HG03045 (cell line): ENCODE data around the gene RAB1B.

Experiments used
- ATAC-seq: cut with Tn5 transposase; IDR thresholded peaks from one replicate; pipeline ENCODE4 v1.9.1; 2021; ENCODE audit warnings: mild to moderate bottlenecking, moderate library complexity; ENCODE audit not compliant: unreplicated experiment

RAB1B gene

GRCh38 chr11:66282468-66283455, 14.3 kb downstream of the RAB1B start:
- peak; percentile 70 for ATAC-seq

GRCh38 chr11:66283461-66284105, 15.1 kb downstream of the RAB1B start:
- ATAC-seq: no peak

- ATAC-seq: no peak
Measured at GRCh38 chr11:66284526-66285078, 16.2 kb downstream of the RAB1B start.

- ATAC-seq: no peak
Measured at GRCh38 chr11:66285250-66285947, 17.0 kb downstream of the RAB1B start.

- ATAC-seq: no peak
Measured at GRCh38 chr11:66286699-66287098, 18.3 kb downstream of the RAB1B start.

GRCh38 chr11:66287211-66287888, 18.9 kb downstream of the RAB1B start:
- no peak for ATAC-seq

- no peak for ATAC-seq
Measured at GRCh38 chr11:66287889-66288670, 19.6 kb downstream of the RAB1B start.

GRCh38 chr11:66288671-66289547, 20.5 kb downstream of the RAB1B start, which contains the start of gene YIF1A:
TSS of gene YIF1A (minus strand) at chr11:66289143. CDS start at chr11:66288985, 158 bp downstream.
- ATAC-seq: peak; percentile 91

- ATAC-seq: peak; percentile 26
Measured at GRCh38 chr11:66289548-66290329, 21.3 kb downstream of the RAB1B start.

- no peak for ATAC-seq
Measured at GRCh38 chr11:66290330-66290621, 21.8 kb downstream of the RAB1B start.

GRCh38 chr11:66291303-66291705, 22.9 kb downstream of the RAB1B start:
- ATAC-seq: no peak

GRCh38 chr11:66291706-66292542, 23.5 kb downstream of the RAB1B start, which contains the start of gene TMEM151A:
TSS of gene TMEM151A (plus strand) at chr11:66291894. CDS start at chr11:66292014, 120 bp downstream.
- ATAC-seq: no peak

- no peak for ATAC-seq
Measured at GRCh38 chr11:66292543-66293332, 24.3 kb downstream of the RAB1B start.

GRCh38 chr11:66293352-66293751, 24.9 kb downstream of the RAB1B start:
- ATAC-seq: no peak

- ATAC-seq: no peak
Measured at GRCh38 chr11:66293777-66294625, 25.6 kb downstream of the RAB1B start.
